ENCODE measurements around the gene FIBCD1. TPM values are rescaled to one million over a fixed set of nuclear protein-coding genes. Genes with fewer than 3 reads are reported as not detected.

The FIBCD1 gene
- total and polyA plus RNA-seq, 9 of the 15 experiments (the other 6 are each of a cell fraction or from before 2014, with no cell fraction given) = 0.53 to 1.2 (median 0.95) TPM; not detected in 4

DNA sequence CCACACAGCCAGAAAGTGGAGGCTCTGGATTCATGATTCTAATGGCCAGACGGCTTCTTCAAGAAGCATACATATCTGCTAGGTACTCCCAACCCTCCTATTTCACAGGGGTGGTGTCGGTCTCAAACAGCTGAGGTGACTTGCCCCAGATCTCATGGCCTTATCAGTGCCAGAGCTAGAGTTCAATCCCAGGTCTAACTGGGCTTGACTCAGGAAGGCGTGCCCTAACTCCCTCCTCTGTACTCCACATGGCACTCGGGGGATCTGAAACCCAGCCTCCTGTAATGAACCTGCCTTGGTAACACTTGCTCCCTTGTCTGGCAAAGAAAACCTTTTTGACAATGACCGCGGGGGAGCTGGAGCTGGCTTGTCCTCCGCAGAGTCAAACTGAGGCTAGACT, 44.5 kb downstream of the FIBCD1 start:
- H3K36me3 ChIP-seq (ENCODE audit: control insufficient read depth, insufficient read depth, low read length) = peaks cover 13% of the 10 kb centered on the region; the same call in 2 of the 3 replicates
- FAIRE-seq (peak; percentile 87), DNase-seq (ENCODE audit: extremely low read depth in 1 of 4, low spot score in 3 of 4) (peak in 3 of 4 experiments; percentile 85 to 100 (median 91)), ATAC-seq (peak; percentile 55)
- H3K79me2 ChIP-seq (ENCODE audit: control insufficient read depth, insufficient read depth, low read length) = no peaks in the 10 kb centered on the region
- H3K4me1 ChIP-seq (replicated peaks in 1 of 2; ENCODE audit: control insufficient read depth in 2 of 2, insufficient read depth in 2 of 2, low read length in 2 of 2) = peaks cover 6 to 61% of the 10 kb centered on the region in 2 experiments; a peak in 4 of 5 replicates
- TF ChIP-seq SMC3 (conservative IDR thresholded peaks at IDR 0.05; ENCODE audit: insufficient read depth, low read depth, low read length) (no peak), E2F1 (CRISPR knock-in tag; IDR thresholded peaks at IDR 0.05) (peak; percentile 32; the same call in 1 of the 2 replicates)
- H3K4me3 ChIP-seq = no peak overlapping the region
- H3K27me3 ChIP-seq (ENCODE audit: control insufficient read depth in 2 of 2, insufficient read depth in 2 of 2, low read length in 2 of 2) = peaks cover 26 to 39% of the 10 kb centered on the region in 2 experiments
- ChIA-PET POLR2A (interaction anchor here (0.8 to 14.2 kb wide), 22 partner anchors 11 to 184 kb away, joined by 3 to 334 read pairs (median 4); no protein-coding TSS in a partner anchor), CTCF (ENCODE audit: low intra/inter-chr PET ratio) (no interaction called here)
- peaks cover 88% of the 10 kb centered on the region for H4K20me1 ChIP-seq (replicated peaks; ENCODE audit: control insufficient read depth, insufficient read depth, low read length)
- no peaks in the 10 kb centered on the region for H3K9me3 ChIP-seq (replicated peaks; ENCODE audit: control insufficient read depth, insufficient read depth, low read depth, low read length)
- 27% methylated on average over 7 of the region's 7 CpGs for WGBS (ENCODE audit: insufficient coverage, low coverage, missing lambda C conversion rate)
- H2AFZ ChIP-seq (ENCODE audit: low read depth, low read length) = no peak overlapping the region
- no TSS peak for BruUV-seq (replicated peaks)
- intact Hi-C loops (cut with micrococcal nuclease) = no loop called here
- peak overlapping the region in 1 of 2 experiments; percentile 8; a peak in 1 of 4 replicates for H3K9ac ChIP-seq (ENCODE audit: insufficient read depth in 1 of 2, low read depth in 2 of 2, low read length in 2 of 2)
- H3K4me2 ChIP-seq (ENCODE audit: insufficient read depth, low read length) = no peak overlapping the region
- H3K27ac ChIP-seq (ENCODE audit: extremely low read depth, low read depth, low read length) = no peak overlapping the region
- in situ Hi-C loops (cut with MboI) = no loop called here
- peaks cover 8% of the 10 kb centered on the region for H3K9me1 ChIP-seq (ENCODE audit: control insufficient read depth, insufficient read depth, low read length)

Measured in K562 (cell line).